ENCODE results near the gene EXOC6B. TPM values are rescaled to one million over a fixed set of nuclear protein-coding genes. Genes with fewer than 3 reads are reported as not detected.

The EXOC6B gene
- total and polyA plus RNA-seq, 4 donors: 5.8 to 45.9 (median 26.2) TPM

DNA sequence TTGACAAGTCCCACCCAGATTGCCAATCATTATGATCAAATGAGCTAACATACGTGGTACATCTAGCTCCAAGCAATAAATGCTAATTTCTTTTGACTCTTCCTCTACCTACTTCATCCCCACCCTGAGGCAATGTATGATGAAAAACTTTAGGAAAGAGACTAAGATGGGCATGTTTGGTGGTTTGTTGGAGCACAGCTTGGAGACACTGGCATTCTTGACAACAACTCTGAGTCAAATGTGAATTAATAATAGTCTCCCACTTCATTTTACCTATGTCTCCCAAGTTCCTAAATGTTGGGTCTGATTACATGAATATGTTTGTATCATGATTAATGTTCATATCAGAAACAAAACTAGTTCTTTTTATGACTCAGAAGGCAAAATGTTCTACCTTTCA lies 36.6 kb downstream of the EXOC6B start:
- H3K27me3 ChIP-seq (ENCODE audit: control insufficient read depth in 1 of 2, insufficient read depth in 2 of 2, low read length in 1 of 2): no peaks in the 10 kb centered on the region
- H3K4me3 ChIP-seq (ENCODE audit: low read length in 2 of 2): no peak overlapping the region
- H3K36me3 ChIP-seq (ENCODE audit: control insufficient read depth in 1 of 2, insufficient read depth in 2 of 2, low read length in 1 of 2): no peaks in the 10 kb centered on the region
- H3K4me1 ChIP-seq (ENCODE audit: control insufficient read depth in 1 of 2, insufficient read depth in 2 of 2, low read length in 2 of 2): peaks cover 0 to 8% of the 10 kb centered on the region in 2 donors
- ATAC-seq (ENCODE audit: low FRiP score) (no peak), DNase-seq (no peak)
- no peaks in the 10 kb centered on the region for H3K9me3 ChIP-seq (ENCODE audit: control insufficient read depth, low read length)
- H3K27ac ChIP-seq (ENCODE audit: low read depth in 1 of 2, low read length in 2 of 2): no peak overlapping the region
- intact Hi-C loops (cut with DNase I): no loop called here
- WGBS, 2 donors: 86 to 89% methylated on average over 1 of the region's 1 CpG

DNA sequence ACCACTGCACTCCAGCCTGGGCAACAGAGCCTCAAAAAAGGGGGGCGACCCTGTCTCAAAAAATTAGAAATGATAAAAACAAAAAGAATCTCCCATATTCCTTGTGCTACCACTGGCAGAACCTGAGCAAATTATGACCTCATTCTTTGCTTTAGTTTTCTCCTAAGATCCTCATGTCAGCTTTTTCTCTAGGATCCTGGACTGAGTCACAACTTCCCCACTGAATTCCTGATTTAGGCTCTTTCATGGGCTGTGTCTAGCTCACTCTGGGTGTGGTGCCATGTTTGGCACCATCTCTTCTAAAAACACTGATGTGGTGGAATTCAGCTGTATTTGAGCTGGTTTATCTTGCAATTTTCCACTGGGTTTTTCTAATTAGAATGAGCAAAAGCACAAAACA lies 37.1 kb downstream of the EXOC6B start:
- ATAC-seq (ENCODE audit: low FRiP score): no peak
- intact Hi-C loops (cut with DNase I): no loop called here
- Histone ChIP-seq H3K4me3 (ENCODE audit: low read length in 2 of 2) (no peak overlapping the region), H3K36me3 (ENCODE audit: control insufficient read depth in 1 of 2, insufficient read depth in 2 of 2, low read length in 1 of 2) (no peaks in the 10 kb centered on the region), H3K27ac (ENCODE audit: low read depth in 1 of 2, low read length in 2 of 2) (no peak overlapping the region), H3K27me3 (ENCODE audit: control insufficient read depth in 1 of 2, insufficient read depth in 2 of 2, low read length in 1 of 2) (no peaks in the 10 kb centered on the region), H3K9me3 (ENCODE audit: control insufficient read depth, low read length) (no peaks in the 10 kb centered on the region), H3K4me1 (ENCODE audit: control insufficient read depth in 1 of 2, insufficient read depth in 2 of 2, low read length in 2 of 2) (peaks cover 0 to 4% of the 10 kb centered on the region in 2 donors)
- peak in 1 of 2 donors; percentile 54 for DNase-seq
- WGBS, 2 donors: 96 to 100% methylated on average over 1 of the region's 1 CpG

DNA sequence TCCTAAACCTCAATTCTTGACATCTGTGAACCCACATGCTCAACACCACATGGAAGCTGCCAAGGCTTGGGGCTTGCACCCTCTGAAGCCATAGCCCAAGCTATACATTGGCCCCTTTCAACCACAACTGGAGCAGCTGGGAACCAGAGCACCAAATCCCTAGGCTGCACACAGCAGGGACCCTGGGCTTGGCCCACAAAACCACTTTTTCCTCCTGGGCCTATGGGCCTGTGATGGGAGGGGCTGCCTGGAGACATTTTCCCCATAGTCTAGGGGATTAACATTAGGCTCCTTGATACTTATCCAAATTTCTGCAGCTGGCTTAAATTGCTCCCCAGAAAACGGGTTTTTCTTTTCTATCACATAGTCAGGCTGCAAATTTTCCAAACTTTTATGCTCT lies 40.3 kb downstream of the EXOC6B start:
- no peaks in the 10 kb centered on the region for H3K27me3 ChIP-seq (ENCODE audit: control insufficient read depth in 1 of 2, insufficient read depth in 2 of 2, low read length in 1 of 2)
- peaks cover 0 to 2% of the 10 kb centered on the region in 2 donors for H3K4me1 ChIP-seq (ENCODE audit: control insufficient read depth in 1 of 2, insufficient read depth in 2 of 2, low read length in 2 of 2)
- no peaks in the 10 kb centered on the region for H3K9me3 ChIP-seq (ENCODE audit: control insufficient read depth, low read length)
- WGBS, 2 donors: 92 to 94% methylated on average over 1 of the region's 1 CpG
- no peak overlapping the region for H3K4me3 ChIP-seq (ENCODE audit: low read length in 2 of 2)
- ATAC-seq (ENCODE audit: low FRiP score) (no peak), DNase-seq (no peak)
- no peaks in the 10 kb centered on the region for H3K36me3 ChIP-seq (ENCODE audit: control insufficient read depth in 1 of 2, insufficient read depth in 2 of 2, low read length in 1 of 2)
- intact Hi-C loops (cut with DNase I): no loop called here
- no peak overlapping the region for H3K27ac ChIP-seq (ENCODE audit: low read depth in 1 of 2, low read length in 2 of 2)

GRCh38 chr2:72782520-72782919 lies 43.3 kb downstream of the EXOC6B start:
- WGBS, 2 donors: 90 to 92% methylated on average over 3 of the region's 3 CpGs
- intact Hi-C loops (cut with DNase I): no loop called here
- ATAC-seq (ENCODE audit: low FRiP score) (no peak), DNase-seq (no peak)
- H3K27ac ChIP-seq (ENCODE audit: low read depth in 1 of 2, low read length in 2 of 2): no peak overlapping the region
- H3K4me1 ChIP-seq (ENCODE audit: control insufficient read depth in 1 of 2, insufficient read depth in 2 of 2, low read length in 2 of 2): peaks cover 2 to 8% of the 10 kb centered on the region in 2 donors
- H3K9me3 ChIP-seq (ENCODE audit: control insufficient read depth, low read length): no peaks in the 10 kb centered on the region
- H3K36me3 ChIP-seq (ENCODE audit: control insufficient read depth in 1 of 2, insufficient read depth in 2 of 2, low read length in 1 of 2): no peaks in the 10 kb centered on the region
- no peaks in the 10 kb centered on the region for H3K27me3 ChIP-seq (ENCODE audit: control insufficient read depth in 1 of 2, insufficient read depth in 2 of 2, low read length in 1 of 2)
- H3K4me3 ChIP-seq (ENCODE audit: low read length in 2 of 2): no peak overlapping the region

- Histone ChIP-seq H3K9me3 (ENCODE audit: control insufficient read depth, low read length) (no peaks in the 10 kb centered on the region), H3K4me1 (ENCODE audit: control insufficient read depth in 1 of 2, insufficient read depth in 2 of 2, low read length in 2 of 2) (peaks cover 2 to 8% of the 10 kb centered on the region in 2 donors), H3K4me3 (ENCODE audit: low read length in 2 of 2) (no peak overlapping the region), H3K36me3 (ENCODE audit: control insufficient read depth in 1 of 2, insufficient read depth in 2 of 2, low read length in 1 of 2) (no peaks in the 10 kb centered on the region), H3K27me3 (ENCODE audit: control insufficient read depth in 1 of 2, insufficient read depth in 2 of 2, low read length in 1 of 2) (no peaks in the 10 kb centered on the region), H3K27ac (ENCODE audit: low read depth in 1 of 2, low read length in 2 of 2) (no peak overlapping the region)
- no peak for ATAC-seq (ENCODE audit: low FRiP score)
- 89 to 90% methylated on average over 5 of the region's 5 CpGs for WGBS, 2 donors
- no peak for DNase-seq
- intact Hi-C loops (cut with DNase I): no loop called here
These were observed 44.4 kb downstream of the EXOC6B start for GRCh38 chr2:72781480-72781879.

DNA sequence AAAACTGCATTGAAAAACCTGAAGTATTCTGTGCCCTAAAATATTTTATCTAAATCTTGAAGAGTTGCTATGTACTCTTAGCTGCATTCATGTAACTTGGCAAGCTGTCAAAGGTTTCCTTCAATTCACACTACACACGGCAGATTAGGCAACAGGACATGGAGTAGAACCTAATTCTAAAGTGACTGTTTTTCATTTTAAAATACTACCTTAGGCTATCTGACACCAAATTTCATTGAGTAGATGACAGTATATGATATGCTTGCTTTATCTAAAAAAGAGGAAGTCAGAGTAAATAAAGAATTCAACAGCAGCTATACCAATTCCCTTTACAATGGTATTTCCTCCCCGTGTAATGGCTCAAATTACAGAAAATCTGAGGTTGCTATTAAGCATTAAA lies 45.4 kb downstream of the EXOC6B start:
- 41 to 43% methylated on average over 2 of the region's 2 CpGs for whole genome bisulfite sequencing, 2 donors
- no peaks in the 10 kb centered on the region for H3K27me3 ChIP-seq (ENCODE audit: control insufficient read depth in 1 of 2, insufficient read depth in 2 of 2, low read length in 1 of 2)
- intact Hi-C loops (cut with DNase I): no loop called here
- H3K27ac ChIP-seq (ENCODE audit: low read depth in 1 of 2, low read length in 2 of 2): no peak overlapping the region
- peaks cover 2 to 8% of the 10 kb centered on the region in 2 donors for H3K4me1 ChIP-seq (ENCODE audit: control insufficient read depth in 1 of 2, insufficient read depth in 2 of 2, low read length in 2 of 2)
- DNase-seq (no peak), ATAC-seq (ENCODE audit: low FRiP score) (no peak)
- H3K4me3 ChIP-seq (ENCODE audit: low read length in 2 of 2): no peak overlapping the region
- no peaks in the 10 kb centered on the region for H3K9me3 ChIP-seq (ENCODE audit: control insufficient read depth, low read length)
- no peaks in the 10 kb centered on the region for H3K36me3 ChIP-seq (ENCODE audit: control insufficient read depth in 1 of 2, insufficient read depth in 2 of 2, low read length in 1 of 2)

DNA sequence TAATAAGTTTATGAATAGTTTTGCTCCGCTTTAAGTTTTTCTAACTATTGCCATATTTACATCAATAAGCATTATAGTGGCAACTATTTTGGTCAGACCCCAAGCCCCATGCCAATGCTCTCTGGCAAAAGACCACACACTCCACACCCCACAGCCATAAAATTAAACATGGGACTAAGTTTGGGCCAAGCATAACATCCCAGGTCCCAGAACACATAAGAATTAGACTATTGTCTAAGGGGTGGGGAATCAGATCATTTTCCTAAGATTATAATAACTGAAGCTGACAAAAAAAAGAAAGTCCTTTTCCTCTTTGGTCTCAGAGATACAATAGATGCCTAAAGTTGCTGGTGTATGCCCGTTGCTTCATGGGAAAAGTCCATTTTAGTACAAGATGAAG lies 46.3 kb downstream of the EXOC6B start:
- 86% methylated on average over 2 of the region's 2 CpGs for WGBS, 2 donors
- intact Hi-C loops (cut with DNase I): loop anchor here in 1 of 2 donors (10.0 kb wide), 1 partner anchor 395 kb away; no protein-coding TSS in a partner anchor
- ATAC-seq (ENCODE audit: low FRiP score): no peak

DNA sequence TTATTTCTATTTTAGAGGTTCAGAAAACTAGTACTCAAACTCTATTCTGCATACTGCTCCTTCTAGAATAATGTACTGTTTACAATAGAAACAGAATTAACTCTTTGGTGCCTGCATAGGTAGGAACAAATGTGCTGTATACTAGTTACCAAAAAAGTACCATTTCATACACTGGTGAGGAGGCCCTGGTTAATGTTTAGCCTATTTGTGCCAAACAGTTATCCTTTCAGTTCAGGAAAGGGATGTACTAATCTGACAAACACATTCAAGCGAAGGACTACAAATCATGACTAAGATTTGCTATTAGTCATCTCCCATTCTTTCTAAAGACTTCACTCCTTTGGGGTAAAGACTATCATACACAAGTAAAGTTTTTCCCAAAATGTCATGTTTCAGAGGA lies 47.4 kb downstream of the EXOC6B start:
- Histone ChIP-seq H3K36me3 (ENCODE audit: control insufficient read depth in 1 of 2, insufficient read depth in 2 of 2, low read length in 1 of 2) (no peaks in the 10 kb centered on the region), H3K9me3 (ENCODE audit: control insufficient read depth, low read length) (no peaks in the 10 kb centered on the region), H3K4me1 (ENCODE audit: control insufficient read depth in 1 of 2, insufficient read depth in 2 of 2, low read length in 2 of 2) (peaks cover 2 to 8% of the 10 kb centered on the region in 2 donors), H3K27ac (ENCODE audit: low read depth in 1 of 2, low read length in 2 of 2) (no peak overlapping the region), H3K4me3 (ENCODE audit: low read length in 2 of 2) (no peak overlapping the region), H3K27me3 (ENCODE audit: control insufficient read depth in 1 of 2, insufficient read depth in 2 of 2, low read length in 1 of 2) (no peaks in the 10 kb centered on the region)
- no peak for ATAC-seq (ENCODE audit: low FRiP score)
- no peak for DNase-seq
- intact Hi-C loops (cut with DNase I): loop anchor here in 1 of 2 donors (10.0 kb wide), 1 partner anchor 396 kb away; no protein-coding TSS in a partner anchor
- 69 to 78% methylated on average over 1 of the region's 1 CpG for WGBS, 2 donors

More for the DNA sequence above, 46.3 kb downstream of the EXOC6B start:
- DNase-seq: no peak
- Histone ChIP-seq H3K36me3 (ENCODE audit: control insufficient read depth in 1 of 2, insufficient read depth in 2 of 2, low read length in 1 of 2) (no peaks in the 10 kb centered on the region), H3K4me1 (ENCODE audit: control insufficient read depth in 1 of 2, insufficient read depth in 2 of 2, low read length in 2 of 2) (peaks cover 2 to 8% of the 10 kb centered on the region in 2 donors), H3K27me3 (ENCODE audit: control insufficient read depth in 1 of 2, insufficient read depth in 2 of 2, low read length in 1 of 2) (no peaks in the 10 kb centered on the region), H3K4me3 (ENCODE audit: low read length in 2 of 2) (no peak overlapping the region), H3K27ac (ENCODE audit: low read depth in 1 of 2, low read length in 2 of 2) (no peak overlapping the region), H3K9me3 (ENCODE audit: control insufficient read depth, low read length) (no peaks in the 10 kb centered on the region)

DNA sequence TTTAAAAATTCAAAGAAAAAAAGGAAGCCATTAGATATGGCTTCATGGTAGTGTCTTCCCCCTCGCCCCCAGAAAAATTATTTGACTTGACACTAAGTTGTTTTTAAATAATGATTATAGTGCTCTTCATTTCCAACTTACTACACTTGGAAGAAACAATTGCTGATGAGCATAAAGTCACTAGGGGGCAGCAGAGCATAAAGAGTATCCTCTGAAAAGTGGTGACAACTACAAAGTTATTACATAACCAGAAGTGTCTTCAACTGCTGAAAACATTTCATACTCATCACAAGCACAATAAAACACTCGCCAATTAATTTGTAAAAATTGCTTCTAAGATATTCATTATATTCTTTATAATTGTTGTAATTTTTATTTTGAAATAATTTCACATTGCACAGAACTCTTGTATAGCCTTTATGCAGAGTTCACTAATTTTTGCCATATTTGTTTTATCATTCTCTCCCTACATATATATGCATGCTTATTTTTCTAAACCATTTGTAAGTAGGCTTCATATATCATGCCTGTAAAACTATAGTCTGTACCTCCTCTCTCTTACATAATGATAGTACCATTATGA lies 54.9 kb downstream of the EXOC6B start:
- Histone ChIP-seq H3K4me1 (ENCODE audit: control insufficient read depth in 1 of 2, insufficient read depth in 2 of 2, low read length in 2 of 2) (no peaks in the 10 kb centered on the region), H3K27ac (ENCODE audit: low read depth in 1 of 2, low read length in 2 of 2) (no peak overlapping the region), H3K9me3 (ENCODE audit: control insufficient read depth, low read length) (no peaks in the 10 kb centered on the region), H3K4me3 (ENCODE audit: low read length in 2 of 2) (no peak overlapping the region), H3K36me3 (ENCODE audit: control insufficient read depth in 1 of 2, insufficient read depth in 2 of 2, low read length in 1 of 2) (no peaks in the 10 kb centered on the region), H3K27me3 (ENCODE audit: control insufficient read depth in 1 of 2, insufficient read depth in 2 of 2, low read length in 1 of 2) (no peaks in the 10 kb centered on the region)
- 1 to 2% methylated on average over 2 of the region's 2 CpGs for WGBS, 2 donors
- intact Hi-C loops (cut with DNase I): loop anchor here (1.0 to 10.0 kb wide), 3 partner anchors 89 to 404 kb away; no protein-coding TSS in a partner anchor
- no peak for DNase-seq
- peak; percentile 68 for ATAC-seq (ENCODE audit: low FRiP score)
